Breast epithelium (tissue), 3 donors: ENCODE measurements around the gene ZIC4.

Experiments
- CTCF ChIP-seq, 3 donors: fragments of 450-650 bp; IDR thresholded peaks; one replicate each; pipeline ENCODE4 v1.5.1; 2016 to 2017; ENCODE audit warnings: antibody characterized with exemption in 3 of 3, mild to moderate bottlenecking in 3 of 3, moderate library complexity in 3 of 3
- POLR2AphosphoS5 ChIP-seq, 3 donors: sonication (generic); formaldehyde crosslinking; IDR thresholded peaks; one replicate each; pipeline ENCODE4 v1.6.1; 2017; ENCODE audit warnings: antibody characterized with exemption in 3 of 3

GRCh38 chr3:147388700-147389580 is 17.4 kb downstream of the ZIC4 start:
- no peak for TF ChIP-seq POLR2AphosphoS5 (IDR thresholded peaks at IDR 0.05)
- TF ChIP-seq CTCF (IDR thresholded peaks at IDR 0.05), result no peak
